ENCODE data around the gene DOK7.

DNA sequence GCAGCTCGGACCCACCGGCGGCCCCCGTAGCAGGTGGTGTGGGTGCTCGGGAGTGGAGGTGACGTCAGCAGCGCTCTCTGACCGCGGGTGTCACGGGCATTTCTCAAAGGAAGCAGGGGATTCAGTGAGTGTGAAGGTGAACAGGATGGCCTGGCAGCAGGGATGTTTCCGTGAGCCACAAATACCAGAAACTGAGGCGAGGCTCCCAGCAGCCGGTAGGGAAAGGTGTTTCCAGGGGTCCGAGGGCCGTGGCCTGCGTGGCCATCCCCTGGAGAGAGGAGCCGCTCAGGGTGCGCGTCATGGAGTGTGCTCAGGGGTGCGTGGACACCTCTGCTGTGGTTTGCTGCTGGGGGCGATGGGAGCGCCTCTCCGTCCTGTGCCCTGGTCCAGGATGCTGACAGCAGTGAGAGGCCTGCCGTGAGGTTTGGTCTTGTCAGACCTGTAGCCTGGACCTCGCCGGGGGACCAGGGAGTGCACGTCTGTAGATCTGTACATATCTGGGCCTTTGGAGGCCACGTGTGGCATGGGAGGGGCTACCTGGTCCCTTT lies 31.6 kb upstream of the DOK7 start:
- TF ChIP-seq, protein P1, sequence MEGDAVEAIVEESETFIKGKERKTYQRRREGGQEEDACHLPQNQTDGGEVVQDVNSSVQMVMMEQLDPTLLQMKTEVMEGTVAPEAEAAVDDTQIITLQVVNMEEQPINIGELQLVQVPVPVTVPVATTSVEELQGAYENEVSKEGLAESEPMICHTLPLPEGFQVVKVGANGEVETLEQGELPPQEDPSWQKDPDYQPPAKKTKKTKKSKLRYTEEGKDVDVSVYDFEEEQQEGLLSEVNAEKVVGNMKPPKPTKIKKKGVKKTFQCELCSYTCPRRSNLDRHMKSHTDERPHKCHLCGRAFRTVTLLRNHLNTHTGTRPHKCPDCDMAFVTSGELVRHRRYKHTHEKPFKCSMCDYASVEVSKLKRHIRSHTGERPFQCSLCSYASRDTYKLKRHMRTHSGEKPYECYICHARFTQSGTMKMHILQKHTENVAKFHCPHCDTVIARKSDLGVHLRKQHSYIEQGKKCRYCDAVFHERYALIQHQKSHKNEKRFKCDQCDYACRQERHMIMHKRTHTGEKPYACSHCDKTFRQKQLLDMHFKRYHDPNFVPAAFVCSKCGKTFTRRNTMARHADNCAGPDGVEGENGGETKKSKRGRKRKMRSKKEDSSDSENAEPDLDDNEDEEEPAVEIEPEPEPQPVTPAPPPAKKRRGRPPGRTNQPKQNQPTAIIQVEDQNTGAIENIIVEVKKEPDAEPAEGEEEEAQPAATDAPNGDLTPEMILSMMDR (conservative IDR thresholded peaks at IDR 0.05; ENCODE audit: low read depth, low read length), result no peak
- TF ChIP-seq EZH2 (IDR thresholded peaks at IDR 0.05; ENCODE audit: borderline replicate concordance, low read depth, low read length, poor library complexity, severe bottlenecking), result no peak

Data from A673 (cell line).